OCI-LY3 (cell line): ENCODE data around the gene ARSD.
"Not testable (repeated sequence)": the region's sequence is repeated elsewhere in the genome, so short reads cannot be mapped to it uniquely, and the experiment has no call there.

ENCODE experiments used
- H2AFZ ChIP-seq: fragments of 200-600, 300-600 bp; shearing (Covaris generic); 2 replicates; pipeline ENCODE4 v1.6.0; 2014; ENCODE audit warnings: antibody characterized with exemption, low read depth, low read length
- H3K27ac ChIP-seq: fragments of 200-600, 300-600 bp; sonication (generic); 2 replicates; pipeline ENCODE4 v1.5.1; 2014; ENCODE audit warnings: mild to moderate bottlenecking, low read length, moderate library complexity, mixed read lengths
- H3K27me3 ChIP-seq: fragments of 200-600, 300-600 bp; sonication (generic); 2 replicates; pipeline ENCODE4 v1.6.1; 2014; ENCODE audit warnings: low read depth, low read length, mixed read lengths
- H3K36me3 ChIP-seq: fragments of 200-600, 300-600 bp; sonication (generic); replicated peaks from 2 replicates; pipeline ENCODE3; 2014; ENCODE audit warnings: low read depth, low read length, mixed read lengths
- H3K4me1 ChIP-seq: fragments of 300-600, 200-600 bp; sonication (generic); 2 replicates; pipeline ENCODE4 v1.6.1; 2014; ENCODE audit warnings: low read length, mixed read lengths
- H3K4me2 ChIP-seq: fragments of 200-600, 300-600 bp; sonication (generic); 2 replicates; pipeline ENCODE4 v1.6.1; 2014; ENCODE audit warnings: low read length, mixed read lengths
- H3K4me3 ChIP-seq: fragments of 300-600, 200-600 bp; sonication (generic); 2 replicates; pipeline ENCODE4 v1.5.1; 2014; ENCODE audit warnings: antibody characterized with exemption, mild to moderate bottlenecking, low read length, moderate library complexity
- H3K79me2 ChIP-seq: fragments of 300-600, 200-600 bp; shearing (Covaris generic); 2 replicates; pipeline ENCODE4 v1.6.1; 2014; ENCODE audit warnings: mild to moderate bottlenecking, low read length, mixed read lengths
- H3K9ac ChIP-seq: fragments of 300-600, 200-600 bp; shearing (Covaris generic); 2 replicates; pipeline ENCODE4 v1.6.0; 2014; ENCODE audit warnings: mild to moderate bottlenecking, low read length, moderate library complexity
- H3K9me3 ChIP-seq: fragments of 200-600, 300-600 bp; shearing (Covaris generic); 2 replicates; pipeline ENCODE4 v1.6.1; 2014; ENCODE audit warnings: low read length, mixed read lengths; ENCODE audit not compliant: insufficient read depth
- H4K20me1 ChIP-seq: fragments of 200-600, 300-600 bp; sonication (generic); 2 replicates; pipeline ENCODE4 v1.6.1; 2016; ENCODE audit warnings: low read length, mixed read lengths; ENCODE audit not compliant: insufficient read depth
- CTCF ChIP-seq: fragments of 200-600, 300-600 bp; sonication (generic); IDR thresholded peaks from 2 replicates; pipeline ENCODE4 v1.5.1; 2014; ENCODE audit warnings: antibody characterized with exemption, low read length, low read depth
- EZH2phosphoT487 ChIP-seq: fragments of 200-600 bp; shearing (Covaris generic); IDR thresholded peaks from 2 replicates; pipeline ENCODE4 v1.6.1; 2018; ENCODE audit warnings: antibody characterized with exemption, mixed run types, low read depth

Gene ARSD

DNA sequence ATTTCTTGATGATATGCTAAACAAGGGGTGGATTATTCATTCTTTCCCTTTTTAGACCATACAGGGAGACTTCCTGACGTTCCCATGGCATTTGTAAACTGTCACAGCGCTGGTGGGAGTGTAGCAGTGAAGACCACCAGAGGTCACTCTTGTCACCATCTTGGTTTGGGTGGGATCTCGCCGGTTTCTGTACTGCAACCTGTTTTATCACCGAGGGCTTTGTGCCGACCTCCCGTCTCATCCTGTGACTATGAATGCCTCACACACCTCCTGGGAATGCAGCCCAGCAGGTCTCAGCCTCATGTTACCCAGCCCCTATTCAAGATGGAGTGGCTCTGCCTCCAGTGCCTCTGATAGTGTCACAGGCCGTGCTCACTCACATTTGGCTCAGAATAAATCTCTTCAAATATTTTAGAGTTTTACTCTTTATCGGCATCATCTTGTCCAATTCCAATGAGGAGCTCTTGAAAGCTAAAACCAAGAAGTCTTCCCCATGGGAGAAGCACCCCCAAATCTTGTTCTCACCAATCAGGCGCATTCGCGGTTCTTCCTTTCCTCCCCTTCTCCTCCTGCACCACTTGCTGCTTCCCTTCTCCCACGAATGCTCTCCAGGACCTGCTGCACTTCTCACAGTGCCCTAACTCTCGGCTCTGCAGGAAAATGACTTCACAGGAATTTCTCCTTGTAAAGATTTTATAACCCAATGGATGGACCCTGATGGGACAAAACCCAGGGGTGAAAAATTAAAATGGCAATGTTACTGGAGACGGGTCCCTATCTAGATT, 39.2 kb downstream of the ARSD start:
- not testable (repeated sequence) for H3K9ac ChIP-seq, H3K4me1 ChIP-seq, H3K27me3 ChIP-seq, H3K9me3 ChIP-seq, H3K36me3 ChIP-seq, H4K20me1 ChIP-seq, H3K27ac ChIP-seq, H3K79me2 ChIP-seq
- Histone ChIP-seq H2AFZ (peak overlapping the region; percentile 93), H3K4me2 (peak overlapping the region; percentile 70), H3K4me3 (peak overlapping the region; percentile 73)
- TF ChIP-seq CTCF = peak; percentile 27

DNA sequence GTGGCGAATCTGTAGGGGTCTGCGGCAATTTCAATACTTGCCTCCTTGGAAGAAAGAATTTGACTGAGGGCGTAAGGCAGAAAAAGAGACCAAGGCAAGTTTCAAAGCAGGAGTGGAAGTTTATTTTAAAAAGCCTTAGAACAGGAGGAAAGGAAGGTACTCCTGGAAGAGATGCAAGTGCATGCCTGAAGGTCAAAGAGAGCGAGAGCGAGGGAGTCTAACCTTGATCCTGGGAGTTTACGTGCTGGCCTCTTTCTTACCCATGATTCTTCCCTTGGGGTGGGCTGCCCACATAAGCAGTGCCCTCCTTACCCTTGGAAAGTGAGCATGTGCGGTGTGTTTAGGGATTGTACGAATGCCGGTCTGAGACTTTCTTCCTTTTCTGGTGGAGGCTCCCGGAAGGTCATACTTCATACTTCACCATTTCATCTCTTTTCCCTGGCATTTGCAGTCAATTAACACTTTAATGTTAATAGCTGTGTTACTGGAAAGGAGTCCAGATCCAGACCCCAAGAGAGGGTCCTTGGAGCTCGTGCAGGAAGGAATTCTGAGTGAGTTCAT, 40.0 kb downstream of the ARSD start:
- H3K79me2 ChIP-seq = no peaks in the 10 kb centered on the region
- no peak overlapping the region for H3K9ac ChIP-seq
- no peaks in the 10 kb centered on the region for H3K36me3 ChIP-seq
- no peaks in the 10 kb centered on the region for H3K27me3 ChIP-seq
- H2AFZ ChIP-seq = peak overlapping the region; percentile 93
- no peak overlapping the region for H3K27ac ChIP-seq
- H3K9me3 ChIP-seq = no peaks in the 10 kb centered on the region
- H3K4me3 ChIP-seq = peak overlapping the region; percentile 73
- TF ChIP-seq CTCF (no peak), EZH2phosphoT487 (no peak)
- H3K4me2 ChIP-seq = peak overlapping the region; percentile 70
- no peaks in the 10 kb centered on the region for H3K4me1 ChIP-seq
- H4K20me1 ChIP-seq = no peaks in the 10 kb centered on the region

DNA sequence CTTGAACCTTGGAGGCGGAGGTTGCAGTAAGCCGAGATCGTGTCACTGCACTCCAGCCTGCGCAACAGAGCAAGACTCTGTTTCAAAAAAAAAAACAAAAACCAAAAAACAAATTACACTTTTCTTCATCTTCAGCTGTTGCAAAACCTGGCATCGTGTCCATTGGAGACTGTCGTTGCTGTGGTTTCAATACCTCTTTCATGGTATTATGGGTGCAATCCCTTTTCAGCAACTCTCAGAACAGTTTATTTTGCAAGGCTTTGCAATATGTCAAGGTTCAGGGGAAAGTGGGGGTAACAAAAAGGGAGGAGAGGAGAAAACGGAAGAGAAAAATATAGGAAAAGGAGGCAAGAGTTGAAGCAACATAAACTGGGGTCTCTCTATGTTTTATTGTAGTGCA, 40.8 kb downstream of the ARSD start:
- Histone ChIP-seq H3K4me2 (no peak overlapping the region), H3K36me3 (no peaks in the 10 kb centered on the region), H3K79me2 (no peaks in the 10 kb centered on the region), H3K9me3 (no peaks in the 10 kb centered on the region), H3K4me1 (no peaks in the 10 kb centered on the region), H3K9ac (no peak overlapping the region), H3K27me3 (no peaks in the 10 kb centered on the region), H3K27ac (no peak overlapping the region), H3K4me3 (no peak overlapping the region), H2AFZ (no peak overlapping the region), H4K20me1 (no peaks in the 10 kb centered on the region)
- TF ChIP-seq CTCF = no peak
- TF ChIP-seq EZH2phosphoT487 = no peak

GRCh38 chrX:2883770-2884169, 45.4 kb downstream of the ARSD start:
- no peak overlapping the region for H3K27ac ChIP-seq
- no peak overlapping the region for H3K4me2 ChIP-seq
- H3K4me3 ChIP-seq = no peak overlapping the region
- H3K27me3 ChIP-seq = no peaks in the 10 kb centered on the region
- H3K36me3 ChIP-seq = no peaks in the 10 kb centered on the region
- no peaks in the 10 kb centered on the region for H4K20me1 ChIP-seq
- H2AFZ ChIP-seq = no peak overlapping the region
- H3K79me2 ChIP-seq = no peaks in the 10 kb centered on the region
- no peaks in the 10 kb centered on the region for H3K4me1 ChIP-seq
- TF ChIP-seq CTCF (no peak), EZH2phosphoT487 (no peak)
- H3K9ac ChIP-seq = no peak overlapping the region
- no peaks in the 10 kb centered on the region for H3K9me3 ChIP-seq
